D721Med (cell line): ENCODE results near the gene CASZ1.

Source experiments
- DNase-seq: peaks from one replicate; pipeline ENCODE4 v3.0.0; 2011; ENCODE audit warnings: low spot score; ENCODE audit not compliant: insufficient read length
- FAIRE-seq: peaks from 2 replicates; lab custom pipeline; 2011; peaks lifted over from hg19 to GRCh38; lab: Jason Lieb, UNC
- TF ChIP-seq, protein P1 (sequence below): IDR thresholded peaks from 2 replicates; pipeline ENCODE4 v1.5.1; 2012; ENCODE audit warnings: mild to moderate bottlenecking, control low read depth; ENCODE audit not compliant: insufficient read depth; ENCODE audit errors: missing control alignments

The CASZ1 gene

DNA sequence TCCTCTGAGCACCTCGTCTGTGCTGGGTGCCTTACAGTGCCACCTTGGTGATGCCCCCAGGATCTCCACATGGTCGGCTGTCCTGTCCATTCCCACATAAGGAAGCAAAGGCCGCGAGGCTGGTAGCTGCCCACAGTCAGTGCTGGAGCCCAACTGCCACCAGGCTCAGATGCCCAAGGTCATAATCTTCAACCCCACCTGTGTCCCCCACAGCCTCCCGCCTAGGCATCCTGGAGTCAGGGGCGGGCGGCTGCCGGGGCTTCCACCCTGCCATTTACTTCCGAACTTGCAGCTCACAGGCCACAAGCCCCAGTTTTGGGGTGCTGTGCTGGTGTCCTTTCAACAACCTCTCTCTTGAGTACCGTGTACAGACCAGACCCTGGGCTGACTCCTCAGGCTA lies 126.3 kb downstream of the CASZ1 start:
- DNase-seq, result no peak
- TF ChIP-seq, protein P1, sequence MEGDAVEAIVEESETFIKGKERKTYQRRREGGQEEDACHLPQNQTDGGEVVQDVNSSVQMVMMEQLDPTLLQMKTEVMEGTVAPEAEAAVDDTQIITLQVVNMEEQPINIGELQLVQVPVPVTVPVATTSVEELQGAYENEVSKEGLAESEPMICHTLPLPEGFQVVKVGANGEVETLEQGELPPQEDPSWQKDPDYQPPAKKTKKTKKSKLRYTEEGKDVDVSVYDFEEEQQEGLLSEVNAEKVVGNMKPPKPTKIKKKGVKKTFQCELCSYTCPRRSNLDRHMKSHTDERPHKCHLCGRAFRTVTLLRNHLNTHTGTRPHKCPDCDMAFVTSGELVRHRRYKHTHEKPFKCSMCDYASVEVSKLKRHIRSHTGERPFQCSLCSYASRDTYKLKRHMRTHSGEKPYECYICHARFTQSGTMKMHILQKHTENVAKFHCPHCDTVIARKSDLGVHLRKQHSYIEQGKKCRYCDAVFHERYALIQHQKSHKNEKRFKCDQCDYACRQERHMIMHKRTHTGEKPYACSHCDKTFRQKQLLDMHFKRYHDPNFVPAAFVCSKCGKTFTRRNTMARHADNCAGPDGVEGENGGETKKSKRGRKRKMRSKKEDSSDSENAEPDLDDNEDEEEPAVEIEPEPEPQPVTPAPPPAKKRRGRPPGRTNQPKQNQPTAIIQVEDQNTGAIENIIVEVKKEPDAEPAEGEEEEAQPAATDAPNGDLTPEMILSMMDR, result no peak
- FAIRE-seq, result no peak

DNA sequence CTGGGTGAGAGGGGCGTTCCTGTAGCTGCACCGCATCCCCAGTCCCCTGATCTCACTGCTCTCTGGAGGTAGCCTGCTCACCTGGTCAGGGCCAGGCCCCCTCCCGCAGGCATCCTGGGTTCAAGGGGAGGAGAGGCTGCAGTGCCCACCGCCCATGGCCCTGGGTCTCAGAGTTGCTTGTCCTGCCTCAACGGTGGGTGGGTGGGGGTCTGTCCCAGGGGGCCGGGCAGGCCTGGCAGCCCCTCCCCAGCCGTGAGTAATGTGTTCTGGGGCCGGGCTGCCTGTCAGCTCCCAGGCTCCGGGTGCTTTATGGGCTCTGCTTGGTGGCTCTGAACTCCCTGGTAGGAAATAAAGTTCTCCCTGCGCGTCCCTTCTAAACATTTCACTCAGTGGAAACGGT lies 126.9 kb downstream of the CASZ1 start:
- DNase-seq, result no peak
- TF ChIP-seq, protein P1, result no peak
- no peak for FAIRE-seq

DNA sequence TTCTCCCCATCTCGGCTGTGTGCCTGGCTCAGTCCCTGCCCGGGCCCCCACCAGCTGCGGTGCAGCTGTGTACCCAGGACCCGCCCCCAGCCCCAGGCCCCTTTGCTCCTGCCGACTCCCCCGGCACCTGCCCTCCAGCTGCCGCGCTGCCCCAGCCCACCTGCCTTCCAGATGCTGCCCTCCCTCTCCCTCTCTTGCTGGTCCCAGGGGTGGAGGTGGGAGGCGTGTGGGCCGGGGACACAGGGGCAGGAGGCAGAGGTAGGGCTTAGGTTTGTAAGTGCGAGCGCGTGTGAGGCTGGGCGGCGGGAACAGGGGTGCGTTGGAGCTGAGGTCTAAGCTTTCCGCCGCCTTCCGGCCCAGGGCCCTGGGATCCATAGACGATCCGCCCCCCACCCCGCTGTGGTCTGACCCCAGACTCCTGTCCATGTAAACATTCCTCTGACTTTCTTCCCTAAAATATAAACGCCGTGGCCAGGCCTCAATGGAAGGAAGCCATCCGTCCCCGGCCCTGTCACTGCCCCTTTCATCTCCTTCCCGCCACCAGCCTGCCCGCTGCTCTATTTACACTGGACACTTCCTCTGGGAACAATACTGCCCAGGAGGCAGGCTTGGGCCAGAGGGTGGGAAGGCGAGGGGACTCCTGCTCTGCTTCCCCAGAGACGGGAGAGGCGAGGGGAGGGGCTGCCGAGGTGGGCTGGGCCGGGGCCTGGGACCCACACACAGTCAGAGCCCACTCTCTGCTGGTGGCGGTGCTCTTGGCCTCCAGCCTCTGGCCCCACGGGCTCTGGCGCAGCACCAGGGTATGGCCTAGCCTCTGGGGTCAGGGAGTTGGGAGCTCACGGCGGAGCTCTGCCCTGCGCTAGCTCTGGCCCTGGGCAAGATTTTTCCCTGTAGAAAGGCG lies 128.3 kb downstream of the CASZ1 start:
- TF ChIP-seq, protein P1, result no peak
- DNase-seq (no peak), FAIRE-seq (no peak)

DNA sequence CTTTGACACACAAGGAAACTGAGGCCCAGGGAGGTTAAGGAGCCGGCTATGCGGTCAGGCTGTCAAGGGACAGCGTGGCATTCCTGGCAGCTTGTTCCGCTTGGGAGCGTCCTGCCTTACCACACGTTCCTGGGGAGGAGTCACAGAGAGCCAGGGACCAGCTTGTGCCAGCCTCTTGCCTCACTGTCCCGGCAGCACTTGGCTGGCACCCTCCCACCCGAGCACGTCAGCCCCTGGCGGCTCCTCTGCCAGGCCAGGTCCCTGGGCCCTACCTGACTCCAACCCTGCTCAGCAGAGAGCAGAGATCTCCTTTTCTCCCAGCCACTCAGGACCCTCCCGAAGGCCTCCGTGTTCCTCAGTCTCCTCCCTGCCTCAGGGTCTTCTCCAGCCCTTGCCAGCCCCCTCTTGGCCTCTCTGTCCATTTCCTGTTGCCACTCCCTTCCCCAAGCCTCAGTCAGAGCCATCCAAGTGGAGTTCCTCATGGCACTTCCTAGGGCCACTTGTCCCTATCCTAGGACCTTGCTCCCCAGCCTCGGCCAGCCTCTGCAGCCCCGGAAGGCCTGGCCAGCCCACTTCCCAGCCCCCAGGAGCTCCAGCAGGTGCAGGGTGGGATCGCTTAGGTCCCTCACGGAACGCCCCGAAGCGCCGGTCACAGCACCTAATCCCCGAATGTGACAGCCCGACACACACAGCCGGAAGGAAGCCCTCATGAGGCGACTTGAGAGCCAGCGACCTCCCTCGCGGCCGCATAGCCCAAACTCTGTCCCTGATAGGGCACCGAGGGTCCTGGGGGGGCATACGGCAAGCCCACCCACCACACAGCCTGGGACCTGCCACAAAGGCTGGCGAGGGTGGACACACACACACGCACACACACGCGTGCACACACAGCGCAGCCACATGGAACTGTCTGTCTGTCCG lies 130.3 kb downstream of the CASZ1 start:
- DNase-seq (no peak), FAIRE-seq (no peak)
- TF ChIP-seq, protein P1, result no peak

DNA sequence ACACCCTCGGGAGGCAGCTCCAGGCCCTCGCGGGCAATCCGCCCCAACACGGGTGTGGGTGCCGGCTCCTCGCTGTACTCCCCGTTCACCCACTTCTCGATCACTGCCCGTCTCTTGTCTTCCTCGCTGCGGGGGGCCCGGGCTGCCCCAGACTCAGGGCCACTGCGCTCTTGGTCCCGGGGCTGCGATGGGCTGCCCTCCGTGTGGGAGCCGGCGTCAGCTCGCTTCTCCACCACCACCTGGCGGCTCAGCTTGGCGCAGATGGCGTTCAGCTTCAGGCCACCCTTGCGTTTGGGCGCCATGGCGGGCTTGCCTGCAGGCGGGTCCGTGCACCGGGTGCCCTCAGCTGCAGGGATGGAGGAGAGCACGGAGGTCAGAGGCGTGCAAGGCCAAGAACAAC lies 131.2 kb downstream of the CASZ1 start:
- FAIRE-seq, result no peak
- TF ChIP-seq, protein P1, result no peak
- no peak for DNase-seq

DNA sequence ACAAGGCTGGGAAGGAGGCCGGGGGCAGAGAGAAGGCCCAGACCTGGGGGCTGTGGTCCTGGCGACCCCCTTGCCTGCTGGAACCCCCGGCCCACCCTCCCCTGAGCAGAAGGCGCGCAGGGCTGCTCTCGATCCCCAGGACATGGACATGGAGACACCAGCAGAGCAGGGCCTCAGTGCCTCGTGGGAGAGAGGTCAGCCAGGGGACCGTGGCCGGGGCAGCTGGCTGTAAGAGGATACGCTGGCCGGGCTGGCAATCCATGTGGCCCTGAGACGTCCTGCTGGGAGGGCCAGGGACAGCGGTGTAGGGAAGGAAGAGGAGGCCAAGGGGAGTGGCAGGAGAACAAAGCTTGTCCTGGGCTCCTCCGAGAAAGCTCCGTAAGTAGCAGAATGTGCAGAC lies 132.2 kb downstream of the CASZ1 start:
- no peak for DNase-seq
- TF ChIP-seq, protein P1, result no peak
- no peak for FAIRE-seq
